Skeletal muscle satellite cell (primary cell): ENCODE results near the gene ULBP1.
"Not testable (repeated sequence)": the region's sequence is repeated elsewhere in the genome, so short reads cannot be mapped to it uniquely, and the experiment has no call there.

ENCODE experiments used
- H3K27me3 ChIP-seq: 2 replicates; pipeline ENCODE4 v1.7.0; 2013; ENCODE audit warnings: low read length; ENCODE audit not compliant: control insufficient read depth, insufficient read depth
- H3K36me3 ChIP-seq: 2 replicates; pipeline ENCODE4 v1.7.0; 2013; ENCODE audit warnings: mild to moderate bottlenecking, control low read depth, low read length; ENCODE audit not compliant: insufficient read depth
- H3K4me1 ChIP-seq: 2 replicates; pipeline ENCODE4 v1.7.0; 2013; ENCODE audit warnings: low read length; ENCODE audit not compliant: control insufficient read depth, insufficient read depth
- H3K4me2 ChIP-seq: 2 replicates; pipeline ENCODE4 v1.7.0; 2013; ENCODE audit warnings: mild to moderate bottlenecking, low read length
- H3K4me3 ChIP-seq: 2 replicates; pipeline ENCODE4 v1.7.0; 2013; ENCODE audit warnings: low read length
- H3K9ac ChIP-seq: 2 replicates; pipeline ENCODE4 v1.7.0; 2013; ENCODE audit warnings: mild to moderate bottlenecking, low read depth, low read length, moderate library complexity
- H3K9me3 ChIP-seq: replicated peaks from 2 replicates; pipeline ENCODE4 v1.7.0; 2013; ENCODE audit warnings: mild to moderate bottlenecking, control low read depth, low read length

Gene ULBP1

DNA sequence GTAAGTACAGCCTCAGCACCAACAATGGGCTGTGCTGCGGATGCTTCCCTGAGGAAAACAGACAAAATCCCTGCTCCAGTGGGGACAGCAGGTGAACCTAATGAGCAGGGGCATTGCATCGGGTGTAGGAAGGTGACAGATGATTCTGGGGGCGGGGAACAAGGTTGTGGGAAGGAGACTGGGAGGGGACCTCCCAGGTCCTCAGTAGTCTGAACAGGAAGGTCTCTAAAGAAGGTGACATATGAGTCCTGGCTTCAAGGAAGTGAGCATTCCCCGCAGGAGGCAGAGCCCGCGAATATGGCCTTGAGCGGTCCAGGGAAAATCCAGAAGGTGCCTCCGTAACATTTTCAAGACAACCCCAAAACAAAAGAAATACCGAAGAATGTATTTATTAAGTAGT, 19.4 kb downstream of the ULBP1 start:
- Histone ChIP-seq H3K4me1 (no peaks in the 10 kb centered on the region), H3K9me3 (peaks cover 6% of the 10 kb centered on the region), H3K4me2 (no peak overlapping the region), H3K4me3 (no peak overlapping the region), H3K27me3 (peaks cover 71% of the 10 kb centered on the region), H3K36me3 (no peaks in the 10 kb centered on the region), H3K9ac (no peak overlapping the region)

DNA sequence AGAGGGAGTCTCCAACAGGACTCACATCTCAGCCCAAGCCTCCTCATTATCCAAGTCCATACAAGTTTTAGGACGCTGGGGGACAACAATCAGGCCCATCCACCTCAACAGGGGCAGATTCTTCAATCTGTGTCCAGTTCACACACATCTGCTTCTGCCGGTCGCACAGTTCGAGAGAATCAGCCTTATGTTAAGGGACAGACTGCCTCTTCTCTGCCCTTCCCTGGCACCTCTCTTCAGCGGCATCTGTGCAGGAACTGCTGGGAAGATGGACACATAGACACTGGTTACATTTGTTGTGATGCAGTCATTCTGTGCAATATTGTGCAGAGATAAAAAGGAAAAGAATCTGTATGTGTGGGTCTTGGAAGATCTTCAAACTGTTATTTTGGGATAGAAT, 21.0 kb downstream of the ULBP1 start:
- peaks cover 75% of the 10 kb centered on the region for H3K27me3 ChIP-seq
- no peak overlapping the region for H3K9ac ChIP-seq
- H3K4me3 ChIP-seq, result no peak overlapping the region
- peaks cover under 1% of the 10 kb centered on the region for H3K4me1 ChIP-seq
- no peak overlapping the region for H3K4me2 ChIP-seq
- H3K9me3 ChIP-seq, result peaks cover 16% of the 10 kb centered on the region
- no peaks in the 10 kb centered on the region for H3K36me3 ChIP-seq

DNA sequence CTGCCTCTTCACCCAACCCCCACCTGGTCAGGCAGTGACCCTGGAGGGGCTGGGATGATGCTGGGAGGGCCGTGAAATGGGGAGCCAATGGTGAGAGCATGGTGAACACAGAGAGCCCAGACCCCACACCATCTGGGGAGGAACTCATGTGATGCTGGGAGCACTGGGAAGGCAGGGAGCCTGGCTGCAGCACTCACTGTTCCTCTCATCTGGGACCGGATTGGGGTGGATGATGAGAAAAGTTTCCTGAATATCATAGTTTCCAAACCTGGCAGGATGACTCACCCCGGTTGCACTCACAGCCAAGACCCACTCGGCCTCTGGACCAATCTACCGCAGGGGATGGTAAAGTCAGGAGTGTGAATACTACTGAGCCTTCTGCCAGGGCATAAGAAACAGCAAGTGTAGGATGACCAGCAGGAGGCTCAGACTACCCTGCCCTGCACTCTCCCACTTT, 21.8 kb downstream of the ULBP1 start:
- Histone ChIP-seq H3K36me3 (no peaks in the 10 kb centered on the region), H3K4me3 (no peak overlapping the region), H3K9ac (no peak overlapping the region), H3K4me2 (no peak overlapping the region), H3K27me3 (peaks cover 82% of the 10 kb centered on the region), H3K9me3 (peaks cover 16% of the 10 kb centered on the region), H3K4me1 (peaks cover 8% of the 10 kb centered on the region)

DNA sequence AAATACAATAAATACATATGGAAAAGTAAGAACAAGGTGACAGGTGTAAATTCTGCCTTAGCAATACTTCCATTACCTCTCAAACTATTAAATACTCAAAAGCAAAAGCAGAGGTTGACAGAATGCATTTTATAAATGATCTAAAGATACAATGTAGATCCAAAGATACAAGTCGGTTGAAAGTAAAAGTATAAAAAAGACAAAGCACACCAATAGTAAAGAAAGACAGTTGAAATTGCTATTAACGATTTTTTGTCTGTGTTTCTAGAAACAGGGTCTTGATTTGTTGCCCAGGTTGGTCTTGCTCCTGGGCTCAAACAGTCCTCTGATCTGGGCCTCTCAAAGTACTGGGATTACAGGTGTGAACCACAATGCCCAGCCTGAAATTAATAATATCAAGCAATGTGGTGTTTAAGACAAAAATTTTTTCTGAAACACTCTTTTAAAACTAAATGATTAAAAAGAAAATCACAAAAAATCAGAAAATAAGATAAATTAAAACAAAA, 23.9 kb downstream of the ULBP1 start:
- no peak overlapping the region for H3K9ac ChIP-seq
- peaks cover 92% of the 10 kb centered on the region for H3K27me3 ChIP-seq
- H3K4me1 ChIP-seq, result peaks cover 13% of the 10 kb centered on the region
- H3K9me3 ChIP-seq, result peaks cover 16% of the 10 kb centered on the region
- H3K36me3 ChIP-seq, result no peaks in the 10 kb centered on the region
- no peak overlapping the region for H3K4me3 ChIP-seq
- no peak overlapping the region for H3K4me2 ChIP-seq

DNA sequence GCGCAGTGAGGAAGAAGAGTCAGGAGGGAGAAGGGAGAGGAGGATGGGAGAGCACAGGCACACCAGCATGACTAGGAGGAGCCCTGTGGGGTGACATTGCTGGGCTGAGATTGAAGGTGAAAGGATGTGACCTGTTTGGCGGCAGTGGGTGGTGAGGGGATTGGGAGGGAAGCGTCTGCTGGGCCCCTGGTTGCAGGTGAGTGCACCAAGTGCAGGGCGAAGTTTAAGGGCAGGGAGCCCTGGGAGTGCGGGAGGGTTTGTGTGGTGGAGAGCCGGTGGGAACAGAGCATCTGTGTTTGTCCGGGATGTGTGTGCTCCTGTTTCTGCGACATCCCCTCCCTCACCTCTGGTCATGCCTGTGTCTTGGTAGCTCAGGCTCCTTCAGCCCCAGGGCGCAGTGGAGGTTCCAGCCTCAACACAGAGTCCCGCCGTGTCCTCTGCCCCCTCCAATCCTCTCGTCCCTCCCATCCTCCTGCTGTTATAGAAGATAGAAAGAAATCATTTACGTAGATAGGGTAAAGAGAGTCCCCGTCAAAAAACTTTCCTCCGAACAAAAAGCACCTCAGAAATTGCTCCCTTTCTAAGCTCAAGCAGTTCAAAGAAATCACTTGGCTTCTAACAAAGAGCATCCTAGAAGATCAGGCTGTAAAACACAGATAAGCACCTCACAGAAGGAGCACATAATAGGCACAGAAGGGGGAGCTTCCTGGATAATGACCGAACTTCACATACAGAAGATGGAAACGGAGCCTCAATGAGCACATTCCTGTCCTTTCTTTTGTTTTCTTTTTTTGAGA, 25.0 kb downstream of the ULBP1 start:
- Histone ChIP-seq H3K4me2 (no peak overlapping the region), H3K4me3 (no peak overlapping the region), H3K9ac (no peak overlapping the region), H3K9me3 (peaks cover 16% of the 10 kb centered on the region), H3K4me1 (peaks cover 13% of the 10 kb centered on the region), H3K27me3 (peaks cover 94% of the 10 kb centered on the region), H3K36me3 (no peaks in the 10 kb centered on the region)

DNA sequence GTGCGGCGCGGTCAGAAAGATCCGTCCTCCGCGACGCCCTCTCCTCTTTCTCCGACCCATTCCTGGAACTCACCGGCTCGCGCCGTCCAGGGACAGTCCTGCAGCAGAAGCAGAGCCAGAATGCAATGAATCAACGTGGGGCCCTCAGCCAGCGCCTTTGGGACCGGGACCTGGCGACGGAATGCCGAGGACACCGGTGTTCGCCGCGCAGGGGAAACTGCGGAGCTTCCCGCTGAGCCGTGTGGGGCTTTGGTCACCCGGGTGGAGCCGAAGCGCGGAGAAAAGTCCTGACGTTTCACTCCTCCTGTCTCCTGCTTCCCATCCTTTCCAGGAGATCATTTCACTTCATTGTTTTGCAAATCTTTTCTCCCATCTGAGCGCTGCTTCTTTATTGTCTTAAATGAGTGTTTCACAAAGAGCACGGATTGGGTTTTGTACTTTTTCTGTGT, 26.5 kb downstream of the ULBP1 start:
- H3K36me3 ChIP-seq, result no peaks in the 10 kb centered on the region

DNA sequence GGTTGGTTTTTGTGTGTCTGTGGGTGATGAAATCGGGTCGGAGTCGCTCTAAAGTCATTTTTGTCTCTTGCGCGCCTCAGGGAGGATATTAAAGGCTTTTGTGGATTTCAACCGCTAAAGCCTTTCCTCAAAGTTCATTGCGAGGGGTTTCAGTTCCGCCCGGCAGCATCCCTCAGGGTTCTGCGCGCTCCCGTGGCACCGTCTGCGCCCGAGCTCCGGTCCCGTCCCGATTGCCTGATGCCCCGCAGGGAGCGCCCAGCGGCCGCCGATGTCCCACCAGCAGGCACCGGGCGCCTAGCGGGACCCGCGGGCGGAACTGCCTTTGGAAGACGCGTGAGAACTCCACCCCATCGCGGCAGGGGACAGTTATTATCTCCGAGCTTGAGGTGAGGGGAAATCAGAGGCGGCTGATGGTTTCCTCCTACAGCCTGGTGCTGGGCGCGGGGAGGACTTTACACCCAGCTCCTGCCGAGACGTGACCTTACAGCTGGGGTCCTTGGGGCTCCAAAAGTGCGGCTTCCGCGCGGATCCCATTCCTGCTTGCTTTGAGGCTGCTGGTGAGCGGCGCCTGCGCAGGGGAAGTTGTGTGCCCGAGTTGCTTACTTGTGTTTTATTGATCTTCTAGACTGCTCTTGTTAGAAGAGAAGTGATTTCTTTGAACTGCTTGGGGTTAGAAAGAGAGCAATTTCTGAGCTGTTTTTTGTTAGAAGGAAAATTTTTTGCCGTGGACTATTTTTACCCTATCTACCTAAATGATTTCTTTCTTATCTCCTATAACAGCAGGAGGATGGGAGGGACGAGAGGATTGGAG, 27.1 kb downstream of the ULBP1 start:
- H3K4me2 ChIP-seq, result peak overlapping the region; percentile 82
- no peak overlapping the region for H3K9ac ChIP-seq
- no peaks in the 10 kb centered on the region for H3K36me3 ChIP-seq
- peaks cover 13% of the 10 kb centered on the region for H3K4me1 ChIP-seq
- H3K9me3 ChIP-seq, result peaks cover 16% of the 10 kb centered on the region
- peak overlapping the region; percentile 64 for H3K4me3 ChIP-seq
- peaks cover 98% of the 10 kb centered on the region for H3K27me3 ChIP-seq

More for the DNA sequence above, 26.5 kb downstream of the ULBP1 start:
- Histone ChIP-seq H3K9me3 (peaks cover 16% of the 10 kb centered on the region), H3K9ac (no peak overlapping the region), H3K27me3 (peaks cover 100% of the 10 kb centered on the region), H3K4me2 (peak overlapping the region; percentile 82), H3K4me1 (peaks cover 13% of the 10 kb centered on the region), H3K4me3 (peak overlapping the region; percentile 64)

DNA sequence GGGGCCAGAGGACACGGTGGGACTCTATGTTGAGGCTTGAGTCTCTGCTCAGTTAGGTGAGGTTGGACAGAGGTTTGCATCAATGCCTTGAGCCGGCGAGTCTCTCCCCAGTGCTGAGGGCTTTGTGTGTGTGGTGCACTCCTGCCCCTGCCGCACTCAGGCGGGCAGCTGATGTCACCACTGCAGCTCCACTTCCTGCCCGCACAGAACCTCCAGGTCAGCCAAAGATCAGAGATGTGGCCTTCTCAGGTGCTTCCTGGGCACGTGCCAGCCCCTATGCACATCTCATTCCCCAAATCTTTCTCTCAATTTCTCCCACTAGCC, 27.7 kb downstream of the ULBP1 start:
- Histone ChIP-seq H3K9me3 (peaks cover 16% of the 10 kb centered on the region), H3K4me2 (peak overlapping the region; percentile 82), H3K4me1 (peaks cover 13% of the 10 kb centered on the region), H3K27me3 (peaks cover 98% of the 10 kb centered on the region)
- H3K36me3 ChIP-seq, H3K9ac ChIP-seq, H3K4me3 ChIP-seq: not testable (repeated sequence)

DNA sequence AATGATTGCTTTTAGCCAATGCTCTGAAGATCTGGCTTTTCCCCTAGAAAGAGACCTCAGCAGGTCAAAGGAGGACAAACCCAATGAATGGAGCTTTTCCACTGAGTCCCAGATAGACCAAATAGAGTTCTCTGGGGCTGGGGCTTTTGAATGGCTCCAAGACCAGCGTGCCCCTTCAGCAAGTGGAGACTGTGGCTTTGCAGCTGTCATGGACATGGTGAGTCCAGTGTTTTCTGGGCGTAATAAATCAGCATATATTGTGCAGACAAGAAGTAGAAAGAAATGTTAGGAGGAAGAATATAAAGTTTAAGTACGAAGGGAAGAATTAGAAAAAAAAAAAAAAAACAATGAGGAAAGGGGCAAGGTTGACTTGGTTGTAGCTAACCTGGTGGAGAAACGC, 28.1 kb downstream of the ULBP1 start:
- no peak overlapping the region for H3K9ac ChIP-seq
- no peaks in the 10 kb centered on the region for H3K36me3 ChIP-seq
- no peak overlapping the region for H3K4me2 ChIP-seq
- H3K27me3 ChIP-seq, result peaks cover 98% of the 10 kb centered on the region
- H3K9me3 ChIP-seq, result peaks cover 16% of the 10 kb centered on the region
- no peak overlapping the region for H3K4me3 ChIP-seq
- H3K4me1 ChIP-seq, result peaks cover 13% of the 10 kb centered on the region

DNA sequence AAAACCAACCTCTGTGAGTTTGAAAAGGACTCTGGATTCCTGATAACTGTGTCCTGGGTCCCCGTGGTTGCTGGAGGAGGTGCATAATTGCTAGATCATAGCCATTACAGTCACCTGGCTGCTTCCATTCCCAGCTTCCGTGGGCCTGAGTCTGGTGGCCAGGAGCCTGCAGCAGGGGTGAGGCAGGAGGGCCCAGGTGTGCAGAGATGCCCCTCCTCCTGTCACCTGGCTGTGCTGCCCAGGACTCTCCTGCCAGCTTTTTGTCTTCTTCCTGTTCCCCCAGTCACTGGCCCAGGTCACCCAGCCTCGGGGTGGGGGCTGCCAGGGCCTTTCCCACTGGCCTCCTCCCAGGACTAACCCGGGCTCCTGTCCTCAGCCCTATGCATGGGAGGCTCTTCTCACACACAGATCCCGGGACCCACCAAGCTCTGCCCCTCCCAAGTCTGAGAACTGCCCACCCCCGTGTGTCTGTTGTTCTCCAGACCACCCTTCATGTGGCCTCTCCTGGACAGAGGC, 31.6 kb downstream of the ULBP1 start:
- no peaks in the 10 kb centered on the region for H3K9me3 ChIP-seq
- H3K4me1 ChIP-seq, result peaks cover 7% of the 10 kb centered on the region
- no peak overlapping the region for H3K4me3 ChIP-seq
- H3K4me2 ChIP-seq, result no peak overlapping the region
- no peaks in the 10 kb centered on the region for H3K36me3 ChIP-seq
- no peak overlapping the region for H3K9ac ChIP-seq
- H3K27me3 ChIP-seq, result peaks cover 76% of the 10 kb centered on the region

DNA sequence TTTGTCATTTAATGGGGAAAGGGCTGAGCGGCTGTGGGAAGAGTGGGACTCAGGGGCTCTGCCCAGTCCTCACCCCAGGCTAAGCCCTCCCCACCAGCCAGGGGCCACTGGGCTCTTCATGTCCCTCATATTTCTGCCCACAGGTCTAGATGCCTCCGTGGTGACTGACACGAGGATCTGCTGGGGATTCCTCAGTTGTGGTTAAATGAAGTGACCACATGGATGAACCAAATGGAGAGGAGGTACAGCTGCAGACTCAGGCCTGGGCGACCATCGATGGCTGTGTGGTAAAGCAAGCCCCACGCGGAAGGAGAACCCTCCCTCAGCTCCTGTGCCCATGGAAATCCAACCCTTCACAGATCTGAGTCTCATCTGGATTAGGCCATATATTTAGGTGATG, 32.2 kb downstream of the ULBP1 start:
- Histone ChIP-seq H3K4me2 (no peak overlapping the region), H3K4me1 (peaks cover 1% of the 10 kb centered on the region), H3K4me3 (no peak overlapping the region), H3K9ac (no peak overlapping the region), H3K36me3 (no peaks in the 10 kb centered on the region), H3K9me3 (no peaks in the 10 kb centered on the region), H3K27me3 (peaks cover 69% of the 10 kb centered on the region)
